ENCODE results near the gene GLDC. TPM values are rescaled to one million over a fixed set of nuclear protein-coding genes. Genes with fewer than 3 reads are reported as not detected.
A peak's percentile ranks its signal among the peaks of the same experiment; 100 is the strongest.

GLDC gene
- total RNA-seq, 1 donor from 2014 or later: 0.78 TPM

GRCh38 chr9:6584881-6585597 is 60.5 kb downstream of the GLDC start:
- Mint-ChIP-seq H3K9me3 (ENCODE audit: unreplicated experiment) (no peaks in the 10 kb centered on the region), H3K36me3 (ENCODE audit: unreplicated experiment) (no peaks in the 10 kb centered on the region), H3K4me1 (ENCODE audit: unreplicated experiment) (no peaks in the 10 kb centered on the region), H3K27ac (ENCODE audit: unreplicated experiment) (no peak overlapping the region), H3K4me3 (ENCODE audit: unreplicated experiment) (no peak overlapping the region), H3K27me3 (ENCODE audit: unreplicated experiment) (peaks cover 29% of the 10 kb centered on the region)
- TF ChIP-seq CTCF (IDR thresholded peaks at IDR 0.05): peak; percentile 60
- no peak for DNase-seq (ENCODE audit: extremely low spot score, unreplicated experiment)

- Mint-ChIP-seq H3K27ac (ENCODE audit: unreplicated experiment) (no peak overlapping the region), H3K27me3 (ENCODE audit: unreplicated experiment) (peaks cover 51% of the 10 kb centered on the region), H3K4me1 (ENCODE audit: unreplicated experiment) (no peaks in the 10 kb centered on the region), H3K9me3 (ENCODE audit: unreplicated experiment) (no peaks in the 10 kb centered on the region), H3K4me3 (ENCODE audit: unreplicated experiment) (no peak overlapping the region), H3K36me3 (ENCODE audit: unreplicated experiment) (no peaks in the 10 kb centered on the region)
- no peak for TF ChIP-seq CTCF (IDR thresholded peaks at IDR 0.05)
- no peak for DNase-seq (ENCODE audit: extremely low spot score, unreplicated experiment)
Measured at GRCh38 chr9:6581253-6581652, 64.3 kb downstream of the GLDC start.

GRCh38 chr9:6579613-6580012 is 65.9 kb downstream of the GLDC start:
- Mint-ChIP-seq H3K27me3 (ENCODE audit: unreplicated experiment) (peaks cover 53% of the 10 kb centered on the region), H3K4me1 (ENCODE audit: unreplicated experiment) (no peaks in the 10 kb centered on the region)
- no peak for TF ChIP-seq CTCF (IDR thresholded peaks at IDR 0.05)

GRCh38 chr9:6576987-6577386 is 68.5 kb downstream of the GLDC start:
- no peak overlapping the region for H3K27ac Mint-ChIP-seq (ENCODE audit: unreplicated experiment)
- no peaks in the 10 kb centered on the region for H3K4me1 Mint-ChIP-seq (ENCODE audit: unreplicated experiment)
- DNase-seq (ENCODE audit: extremely low spot score, unreplicated experiment): no peak
- peaks cover 51% of the 10 kb centered on the region for H3K27me3 Mint-ChIP-seq (ENCODE audit: unreplicated experiment)
- H3K36me3 Mint-ChIP-seq (ENCODE audit: unreplicated experiment): no peaks in the 10 kb centered on the region
- H3K9me3 Mint-ChIP-seq (ENCODE audit: unreplicated experiment): no peaks in the 10 kb centered on the region
- no peak overlapping the region for H3K4me3 Mint-ChIP-seq (ENCODE audit: unreplicated experiment)
- no peak for TF ChIP-seq CTCF (IDR thresholded peaks at IDR 0.05)

More at GRCh38 chr9:6579613-6580012, 65.9 kb downstream of the GLDC start:
- no peak overlapping the region for H3K27ac Mint-ChIP-seq (ENCODE audit: unreplicated experiment)
- H3K36me3 Mint-ChIP-seq (ENCODE audit: unreplicated experiment): no peaks in the 10 kb centered on the region
- H3K4me3 Mint-ChIP-seq (ENCODE audit: unreplicated experiment): no peak overlapping the region
- DNase-seq (ENCODE audit: extremely low spot score, unreplicated experiment): no peak
- no peaks in the 10 kb centered on the region for H3K9me3 Mint-ChIP-seq (ENCODE audit: unreplicated experiment)

GRCh38 chr9:6575324-6576034 is 70.0 kb downstream of the GLDC start:
- Mint-ChIP-seq H3K36me3 (ENCODE audit: unreplicated experiment) (no peaks in the 10 kb centered on the region), H3K4me1 (ENCODE audit: unreplicated experiment) (no peaks in the 10 kb centered on the region), H3K27me3 (ENCODE audit: unreplicated experiment) (peaks cover 50% of the 10 kb centered on the region), H3K4me3 (ENCODE audit: unreplicated experiment) (no peak overlapping the region), H3K9me3 (ENCODE audit: unreplicated experiment) (no peaks in the 10 kb centered on the region), H3K27ac (ENCODE audit: unreplicated experiment) (no peak overlapping the region)
- no peak for TF ChIP-seq CTCF (IDR thresholded peaks at IDR 0.05)
- DNase-seq (ENCODE audit: extremely low spot score, unreplicated experiment): no peak
